Thyroid gland (tissue), 4 donors: ENCODE data around the gene RCOR2.

ENCODE experiments used
- CTCF ChIP-seq, 6 experiments: fragments of 200-600 bp in 3 of 6; fragments of 450-650 bp in 3 of 6; sonication (generic) in 3 of 6; IDR thresholded peaks; one replicate each; pipeline ENCODE4 v1.5.1; 2016 to 2019; ENCODE audit warnings: antibody characterized with exemption in 6 of 6, mild to moderate bottlenecking in 2 of 6, inconsistent platforms in 1 of 6, moderate library complexity in 1 of 6
- POLR2A ChIP-seq, 2 donors: fragments of 450-650 bp; IDR thresholded peaks; one replicate each; pipeline ENCODE4 v1.6.1; 2017; ENCODE audit warnings: antibody characterized with exemption in 2 of 2, mild to moderate bottlenecking in 2 of 2, moderate library complexity in 1 of 2

DNA sequence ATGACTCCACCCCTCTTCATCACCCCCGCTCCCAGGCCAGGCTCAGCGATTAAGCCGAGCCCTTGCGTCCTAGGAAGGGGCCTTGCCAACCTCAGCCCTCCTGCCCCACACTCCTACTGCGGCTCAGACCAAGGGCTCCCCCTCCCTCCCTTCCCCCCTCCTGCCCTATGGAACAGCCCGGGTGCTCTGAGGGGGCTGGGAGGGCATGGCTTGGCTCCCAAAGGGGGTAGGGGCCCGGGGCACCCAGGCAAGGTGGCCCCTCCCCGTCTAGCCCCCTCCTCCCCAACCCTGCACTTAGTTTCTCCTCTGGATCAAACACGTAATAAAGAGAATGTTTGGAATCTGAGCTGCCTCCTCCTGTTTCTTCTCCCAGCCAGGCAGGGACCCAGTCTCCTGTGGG, 6.3 kb downstream of the RCOR2 start:
- no peak for TF ChIP-seq POLR2A (IDR thresholded peaks at IDR 0.05)
- TF ChIP-seq CTCF (IDR thresholded peaks at IDR 0.05), result no peak
